BJ (cell line): ENCODE measurements around the gene FBXW7. TPM values are rescaled to one million over a fixed set of nuclear protein-coding genes. Genes with fewer than 3 reads are reported as not detected.

Source experiments
- CTCF ChIA-PET: fragments of 350-600 bp; formaldehyde crosslinking; extraction: SDS; loops from one replicate; lab custom pipeline; 2021; ENCODE audit warnings: antibody characterized with exemption, inconsistent platforms; lab: Yijun Ruan, JAX
- POLR2A ChIA-PET: fragments of 300-600 bp; sonication (Branson Sonifier 250); formaldehyde crosslinking; extraction: SDS; loops from one replicate; lab custom pipeline; 2021; ENCODE audit warnings: antibody characterized with exemption; lab: Charles Lee
- DNase-seq: peaks from one replicate; pipeline ENCODE4 v3.0.0-alpha.2; 2011; ENCODE audit warnings: low read depth
- H3K27me3 ChIP-seq: 2 replicates; pipeline ENCODE4 v1.6.0; 2011; ENCODE audit warnings: low read length; ENCODE audit not compliant: control insufficient read depth, insufficient read depth
- H3K36me3 ChIP-seq: 2 replicates; pipeline ENCODE4 v1.5.1; 2011; ENCODE audit warnings: low read length; ENCODE audit not compliant: control insufficient read depth, insufficient read depth
- H3K4me3 ChIP-seq: 2 replicates; pipeline ENCODE4 v1.5.1; 2011; ENCODE audit warnings: low read depth, mild to moderate bottlenecking, control low read depth, low read length
- polyA plus RNA-seq: library from polyadenylated mRNA; depleted of rRNA; stranded (reverse); fragments of >200 nt; gene quantifications from 2 replicates; pipeline ENCODE4 v1.2.3, GENCODE V29; 2011
- TF ChIP-seq, protein P1 (sequence below): IDR thresholded peaks from 2 replicates; pipeline ENCODE4 v1.5.1; 2011; ENCODE audit warnings: low read depth, mild to moderate bottlenecking, control low read depth, inconsistent platforms, low read length, moderate library complexity; ENCODE audit not compliant: insufficient read depth

The FBXW7 gene
- polyA plus RNA-seq, 1 experiment = 4.1 TPM

DNA sequence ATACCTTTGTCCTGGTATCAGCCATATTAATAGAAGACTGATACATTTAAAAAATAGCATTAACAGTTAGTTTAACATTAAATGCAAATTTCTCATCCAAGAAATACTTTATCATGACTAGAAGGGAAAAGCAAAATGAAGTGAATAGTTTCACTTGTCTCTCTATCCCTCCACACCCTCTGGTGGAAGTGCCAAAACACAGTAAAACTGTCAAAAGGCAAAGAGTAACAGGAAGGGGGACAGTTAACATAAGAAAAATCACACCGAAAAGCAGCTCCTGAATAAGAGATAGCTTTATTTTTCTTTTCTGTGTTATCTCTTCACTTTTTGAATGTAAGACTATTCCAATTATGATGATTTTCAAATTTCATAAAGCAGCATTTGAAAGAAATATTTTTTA, 187.2 kb downstream of the FBXW7 start:
- no peak for DNase-seq
- Histone ChIP-seq H3K27me3 (no peaks in the 10 kb centered on the region), H3K4me3 (no peak overlapping the region), H3K36me3 (no peaks in the 10 kb centered on the region)
- POLR2A ChIA-PET = no interaction called here
- TF ChIP-seq, protein P1, sequence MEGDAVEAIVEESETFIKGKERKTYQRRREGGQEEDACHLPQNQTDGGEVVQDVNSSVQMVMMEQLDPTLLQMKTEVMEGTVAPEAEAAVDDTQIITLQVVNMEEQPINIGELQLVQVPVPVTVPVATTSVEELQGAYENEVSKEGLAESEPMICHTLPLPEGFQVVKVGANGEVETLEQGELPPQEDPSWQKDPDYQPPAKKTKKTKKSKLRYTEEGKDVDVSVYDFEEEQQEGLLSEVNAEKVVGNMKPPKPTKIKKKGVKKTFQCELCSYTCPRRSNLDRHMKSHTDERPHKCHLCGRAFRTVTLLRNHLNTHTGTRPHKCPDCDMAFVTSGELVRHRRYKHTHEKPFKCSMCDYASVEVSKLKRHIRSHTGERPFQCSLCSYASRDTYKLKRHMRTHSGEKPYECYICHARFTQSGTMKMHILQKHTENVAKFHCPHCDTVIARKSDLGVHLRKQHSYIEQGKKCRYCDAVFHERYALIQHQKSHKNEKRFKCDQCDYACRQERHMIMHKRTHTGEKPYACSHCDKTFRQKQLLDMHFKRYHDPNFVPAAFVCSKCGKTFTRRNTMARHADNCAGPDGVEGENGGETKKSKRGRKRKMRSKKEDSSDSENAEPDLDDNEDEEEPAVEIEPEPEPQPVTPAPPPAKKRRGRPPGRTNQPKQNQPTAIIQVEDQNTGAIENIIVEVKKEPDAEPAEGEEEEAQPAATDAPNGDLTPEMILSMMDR = peak; percentile 20; the same call in 1 of the 2 replicates
- CTCF ChIA-PET = interaction anchor here (1.1 kb wide), 1 partner anchor 9 kb away, joined by 3 read pairs; no protein-coding TSS in a partner anchor

DNA sequence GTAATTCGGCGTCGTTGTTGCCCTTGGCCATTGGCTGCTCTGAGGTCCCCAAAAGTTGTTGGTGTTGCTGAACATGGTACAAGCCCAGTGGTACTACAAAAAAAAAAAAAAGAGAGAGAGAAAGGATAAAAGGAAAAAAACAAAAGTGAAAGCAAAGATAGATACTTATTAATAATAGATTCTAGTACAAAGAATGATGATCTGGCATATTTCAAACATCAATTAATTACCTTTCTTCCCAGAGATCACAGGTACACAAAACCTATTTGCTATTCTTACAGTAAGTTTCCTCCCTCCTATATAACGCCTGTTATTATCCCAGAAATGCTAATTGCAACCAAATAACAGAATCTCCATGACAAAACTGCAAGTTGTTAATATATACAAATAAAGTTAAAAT, 188.9 kb downstream of the FBXW7 start:
- no peaks in the 10 kb centered on the region for H3K36me3 ChIP-seq
- TF ChIP-seq, protein P1 = no peak
- ChIA-PET CTCF (no interaction called here), POLR2A (no interaction called here)
- no peak for DNase-seq
- no peak overlapping the region for H3K4me3 ChIP-seq
- no peaks in the 10 kb centered on the region for H3K27me3 ChIP-seq

DNA sequence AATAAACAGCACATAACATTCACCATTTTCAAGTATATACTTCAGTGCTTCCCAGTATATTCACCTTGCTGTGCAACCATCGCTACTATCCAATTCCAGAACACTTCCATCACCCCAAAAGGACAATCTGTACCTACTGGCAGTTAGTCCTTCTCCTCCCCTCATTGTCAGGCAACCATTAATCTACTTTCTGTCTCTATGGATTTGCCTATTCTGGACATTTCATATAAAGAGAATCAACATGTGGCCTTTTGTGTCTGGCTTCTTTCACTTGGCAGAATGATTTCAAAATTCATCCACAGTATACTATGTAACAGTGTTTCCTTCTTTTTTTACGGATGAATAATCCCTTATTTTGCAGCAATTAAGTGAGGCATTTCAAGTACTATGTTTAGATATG, 189.4 kb downstream of the FBXW7 start:
- TF ChIP-seq, protein P1 = no peak
- Histone ChIP-seq H3K4me3 (no peak overlapping the region), H3K27me3 (no peaks in the 10 kb centered on the region), H3K36me3 (no peaks in the 10 kb centered on the region)
- CTCF ChIA-PET = no interaction called here
- no peak for DNase-seq
- POLR2A ChIA-PET = no interaction called here

DNA sequence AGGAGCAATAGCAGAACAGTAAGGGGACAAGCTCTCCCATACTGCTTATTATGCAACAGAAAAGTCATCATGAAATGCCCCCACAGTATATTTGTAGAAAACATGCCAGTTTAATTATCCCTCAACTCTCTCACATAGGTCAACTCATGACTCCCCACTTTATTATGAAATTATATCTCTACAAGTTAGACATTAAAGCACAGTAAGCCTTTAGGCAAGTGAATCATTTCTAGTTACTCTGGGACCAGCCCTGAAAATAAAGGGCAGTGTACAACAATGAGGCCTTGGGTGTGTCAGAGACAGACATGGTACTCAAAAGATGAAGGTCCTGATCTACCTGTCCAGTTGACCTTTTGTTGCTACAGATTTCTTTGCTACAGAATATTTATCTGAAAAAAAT, 191.9 kb downstream of the FBXW7 start:
- H3K27me3 ChIP-seq = no peaks in the 10 kb centered on the region
- ChIA-PET CTCF (interaction anchor here (0.6 kb wide), 1 partner anchor 860 kb away, joined by 3 read pairs; no protein-coding TSS in a partner anchor), POLR2A (no interaction called here)
- H3K4me3 ChIP-seq = no peak overlapping the region
- no peak for DNase-seq
- TF ChIP-seq, protein P1 = no peak
- no peaks in the 10 kb centered on the region for H3K36me3 ChIP-seq

DNA sequence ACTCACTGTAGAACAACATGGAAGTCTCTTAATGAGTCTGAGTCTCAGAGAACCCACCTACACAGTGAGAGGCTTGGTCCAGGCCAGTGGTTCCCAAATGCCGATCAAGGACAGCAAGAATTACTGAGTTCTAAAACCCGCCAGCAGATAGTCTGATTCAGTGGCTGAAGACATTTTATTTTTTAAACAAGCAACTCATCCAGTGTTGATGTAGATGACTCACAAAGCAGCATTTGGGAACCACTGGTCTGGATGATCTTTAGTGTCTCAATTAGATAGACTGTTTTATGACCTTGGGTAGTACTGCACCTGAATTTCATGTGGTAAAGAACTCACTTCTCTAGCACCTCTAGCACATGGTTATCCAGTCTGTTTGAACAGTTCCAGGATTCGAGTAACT, 193.6 kb downstream of the FBXW7 start:
- DNase-seq = no peak
- ChIA-PET POLR2A (no interaction called here), CTCF (no interaction called here)
- H3K27me3 ChIP-seq = no peaks in the 10 kb centered on the region
- no peak overlapping the region for H3K4me3 ChIP-seq
- TF ChIP-seq, protein P1 = no peak
- no peaks in the 10 kb centered on the region for H3K36me3 ChIP-seq
